HepG2 (cell line): ENCODE measurements around the gene GRIK3. TPM values are rescaled to one million over a fixed set of nuclear protein-coding genes. Genes with fewer than 3 reads are reported as not detected.

Source experiments
- ATAC-seq: fragments of 200-7000 bp; cut with Tn5 transposase; 3 replicates; pipeline ENCODE4 v1.9.1; 2020; ENCODE audit warnings: mild to moderate bottlenecking, moderate library complexity
- BruUV-seq: library from RNA; stranded (reverse); fragments of 400-500 nt; replicated peaks from 2 replicates; lab custom pipeline; 2021; lab: Mats Ljungman, UMichigan
- CTCF ChIA-PET: fragments of 300-600 bp; formaldehyde crosslinking; extraction: SDS; loops from one replicate; lab custom pipeline; 2021; ENCODE audit warnings: low total read pairs, inconsistent platforms, low intra/inter-chr PET ratio; lab: Yijun Ruan, JAX
- POLR2A ChIA-PET: fragments of 350-600 bp; sonication (Branson Sonifier 250); formaldehyde crosslinking; loops from one replicate; lab custom pipeline; 2020; ENCODE audit warnings: antibody characterized with exemption, inconsistent platforms; lab: Yijun Ruan, JAX
- DNase-seq: peaks from one replicate; pipeline ENCODE4 v3.0.0-alpha.2; 2015; ENCODE audit warnings: low spot score
- FAIRE-seq: peaks from 3 replicates; lab custom pipeline; 2011; peaks lifted over from hg19 to GRCh38; lab: Jason Lieb, UNC
- H2AFZ ChIP-seq: one replicate; pipeline ENCODE4 v1.6.1; 2011; ENCODE audit warnings: low read length, inconsistent platforms
- H3K27ac ChIP-seq: fragments of 300-600 bp; 3 replicates; pipeline ENCODE4 v1.8.0; 2011; ENCODE audit warnings: mixed run types, mild to moderate bottlenecking, mixed read lengths, low read length, inconsistent platforms; ENCODE audit not compliant: insufficient read depth; ENCODE audit errors: extremely low read length
- H3K27me3 ChIP-seq, 2 experiments: fragments of 200-600 bp in 1 of 2; 2 replicates in 1 of 2; 3 replicates in 1 of 2; pipeline versions ENCODE4 v1.6.0 to v1.8.0; 2011; ENCODE audit warnings: low read length in 2 of 2, mild to moderate bottlenecking in 2 of 2, moderate library complexity in 2 of 2, inconsistent platforms in 1 of 2; ENCODE audit not compliant: insufficient read depth in 2 of 2, control insufficient read depth in 1 of 2
- H3K36me3 ChIP-seq, 2 experiments: fragments of 200-600 bp in 1 of 2; replicated peaks in 1 of 2; 2 replicates in 1 of 2; 3 replicates in 1 of 2; pipeline versions ENCODE4 v1.5.1 to v1.8.0; 2011; ENCODE audit warnings: low read length in 2 of 2, inconsistent platforms in 1 of 2; ENCODE audit not compliant: insufficient read depth in 2 of 2, control insufficient read depth in 1 of 2
- H3K4me1 ChIP-seq: 2 replicates; pipeline ENCODE4 v1.5.1; 2012; ENCODE audit warnings: low read length, inconsistent platforms; ENCODE audit not compliant: insufficient read depth
- H3K4me2 ChIP-seq: 2 replicates; pipeline ENCODE4 v1.6.0; 2011; ENCODE audit warnings: low read depth, low read length, inconsistent platforms
- H3K4me3 ChIP-seq, 3 experiments: fragments of 200-600 bp in 1 of 3; sonication (generic), shearing (Covaris generic) in 1 of 3; replicated peaks in 1 of 3; 2 replicates each; pipeline ENCODE4 v1.5.1; 2011 to 2016; ENCODE audit warnings: low read length in 3 of 3, inconsistent platforms in 2 of 3, low read depth in 2 of 3, mild to moderate bottlenecking in 2 of 3, control low read depth in 1 of 3, mixed read lengths in 1 of 3; ENCODE audit not compliant: insufficient read depth in 1 of 3
- H3K79me2 ChIP-seq: one replicate; pipeline ENCODE4 v1.6.1; 2011; ENCODE audit warnings: low read length, inconsistent platforms; ENCODE audit not compliant: insufficient read depth
- H3K9ac ChIP-seq: 2 replicates; pipeline ENCODE4 v1.6.0; 2011; ENCODE audit warnings: mild to moderate bottlenecking, low read depth, low read length, inconsistent platforms; ENCODE audit not compliant: insufficient read depth
- H3K9me3 ChIP-seq: 2 replicates; pipeline ENCODE4 v1.5.1; 2012; ENCODE audit warnings: mild to moderate bottlenecking, low read length
- H4K20me1 ChIP-seq: 2 replicates; pipeline ENCODE4 v1.6.0; 2011; ENCODE audit warnings: inconsistent platforms, mild to moderate bottlenecking, low read length, moderate library complexity; ENCODE audit not compliant: insufficient read depth
- EHMT2 ChIP-seq: fragments of 200-600 bp; sonication (generic); IDR thresholded peaks from 2 replicates; pipeline ENCODE4 v1.7.0; 2017; ENCODE audit warnings: antibody characterized with exemption, low read depth, low read length, borderline replicate concordance
- FUBP1 ChIP-seq: sonication (generic); formaldehyde crosslinking; IDR thresholded peaks from 2 replicates; pipeline ENCODE4 v1.5.1; 2020; ENCODE audit warnings: missing genetic modification reagents, mild to moderate bottlenecking, borderline replicate concordance
- NFE2 ChIP-seq: sonication (generic); formaldehyde crosslinking; IDR thresholded peaks from 2 replicates; pipeline ENCODE4 v1.4.0; 2020; ENCODE audit warnings: missing genetic modification reagents
- RFXANK ChIP-seq: IDR thresholded peaks from 2 replicates; pipeline ENCODE4 v1.6.1; 2016
- SIN3A ChIP-seq: IDR thresholded peaks from 2 replicates; pipeline ENCODE4 v1.6.1; 2011; ENCODE audit warnings: low read depth, mild to moderate bottlenecking, control low read depth, low read length, borderline replicate concordance
- UBTF ChIP-seq: sonication (generic); formaldehyde crosslinking; IDR thresholded peaks from 2 replicates; pipeline ENCODE4 v1.4.0; 2020; ENCODE audit warnings: mild to moderate bottlenecking, missing genetic modification reagents
- ZBTB34 ChIP-seq: sonication (generic); formaldehyde crosslinking; IDR thresholded peaks from 2 replicates; pipeline ENCODE4 v1.8.0; 2022; ENCODE audit warnings: mild to moderate bottlenecking, missing genetic modification reagents
- ZNF496 ChIP-seq: sonication (generic); formaldehyde crosslinking; IDR thresholded peaks from 2 replicates; pipeline ENCODE4 v1.8.1; 2023; ENCODE audit warnings: mild to moderate bottlenecking, moderate library complexity, missing genetic modification reagents; ENCODE audit not compliant: insufficient replicate concordance
- WGBS: methylation state at CpG from one replicate; pipeline ENCODE4 v1.1.6; 2017; ENCODE audit warnings: low lambda C conversion rate; 5-methylcytosine and 5-hydroxymethylcytosine counted together
- in situ Hi-C: cut with HindIII; loops from 2 replicates; pipeline ENCODE4 v1.10.0; 2017; ENCODE audit warnings: low pct_unique_long_range_greater_than_20kb; ENCODE audit not compliant: extremely low pct_ligation_motif_present
- intact Hi-C: fragments of 100-400 bp; cut with micrococcal nuclease; formaldehyde crosslinking; loops from one replicate; pipeline ENCODE4 v1.10.0; 2022; ENCODE audit not compliant: unreplicated experiment
- polyA plus RNA-seq, 8 experiments: library from polyadenylated mRNA; depleted of rRNA in 3 of 8; stranded (reverse) in 7 of 8; unstranded in 1 of 8; fragments of >200 nt; fragmentation: Illumina TruSeq in 4 of 8; extraction: Trizol in 4 of 8; gene quantifications; 2 replicates each; pipeline versions ENCODE4 v1.2.1 to v1.2.3, GENCODE V29; 2011 to 2016; ENCODE audit warnings: low read depth in 4 of 8, missing spikeins in 1 of 8, mixed read lengths in 1 of 8; ENCODE audit not compliant: insufficient read depth in 1 of 8
- total RNA-seq, 5 experiments: library from RNA; depleted of rRNA; stranded (reverse); fragments of >200 nt; fragmentation: Illumina TruSeq; extraction: Trizol; gene quantifications; 2 replicates each; pipeline ENCODE4 v1.2.3, GENCODE V29; 2016; ENCODE audit warnings: low read depth in 1 of 5

The GRIK3 gene
- total and polyA plus RNA-seq, 2 of the 13 experiments (the other 11 are each of a cell fraction or from before 2014, with no cell fraction given) = not detected

- TF ChIP-seq UBTF (CRISPR knock-in tag) (no peak), NFE2 (no peak), ZNF496 (CRISPR knock-in tag) (no peak), EHMT2 (no peak), FUBP1 (no peak), RFXANK (no peak)
These were observed 244.8 kb downstream of the GRIK3 start (continued) for GRCh38 chr1:36789535-36789934.

GRCh38 chr1:36787312-36787913, 246.9 kb downstream of the GRIK3 start:
- ATAC-seq (no peak), FAIRE-seq (no peak), DNase-seq (no peak)
- peaks cover 10% of the 10 kb centered on the region for H3K4me1 ChIP-seq
- H2AFZ ChIP-seq = no peak overlapping the region
- H3K27me3 ChIP-seq = no peaks in the 10 kb centered on the region; a peak in 1 of 5 replicates
- H3K27ac ChIP-seq = no peak overlapping the region
- no peaks in the 10 kb centered on the region for H3K36me3 ChIP-seq
- TF ChIP-seq ZBTB34 (no peak), SIN3A (no peak)
- no peaks in the 10 kb centered on the region for H4K20me1 ChIP-seq
- in situ Hi-C loops = no loop called here
- 27% methylated on average over 5 of the region's 12 CpGs for WGBS
- CTCF ChIA-PET = no interaction called here
- no peaks in the 10 kb centered on the region for H3K79me2 ChIP-seq
- H3K9ac ChIP-seq = no peak overlapping the region
- no TSS peak for BruUV-seq
- intact Hi-C loops = no loop called here
- H3K4me2 ChIP-seq = no peak overlapping the region
- H3K4me3 ChIP-seq = no peak overlapping the region
- POLR2A ChIA-PET = no interaction called here
- H3K9me3 ChIP-seq = no peaks in the 10 kb centered on the region
